HepG2 (cell line): ENCODE results near the gene CMKLR1. TPM values are rescaled to one million over a fixed set of nuclear protein-coding genes. Genes with fewer than 3 reads are reported as not detected.

Experiments
- ATAC-seq: fragments of 200-7000 bp; cut with Tn5 transposase; 3 replicates; pipeline ENCODE4 v1.9.1; 2020; ENCODE audit warnings: mild to moderate bottlenecking, moderate library complexity
- BruUV-seq: library from RNA; stranded (reverse); fragments of 400-500 nt; replicated peaks from 2 replicates; lab custom pipeline; 2021; lab: Mats Ljungman, UMichigan
- CTCF ChIA-PET: fragments of 300-600 bp; formaldehyde crosslinking; extraction: SDS; loops from one replicate; lab custom pipeline; 2021; ENCODE audit warnings: low total read pairs, inconsistent platforms, low intra/inter-chr PET ratio; lab: Yijun Ruan, JAX
- POLR2A ChIA-PET: fragments of 350-600 bp; sonication (Branson Sonifier 250); formaldehyde crosslinking; loops from one replicate; lab custom pipeline; 2020; ENCODE audit warnings: antibody characterized with exemption, inconsistent platforms; lab: Yijun Ruan, JAX
- DNase-seq: peaks from one replicate; pipeline ENCODE4 v3.0.0-alpha.2; 2015; ENCODE audit warnings: low spot score
- FAIRE-seq: peaks from 3 replicates; lab custom pipeline; 2011; peaks lifted over from hg19 to GRCh38; lab: Jason Lieb, UNC
- H2AFZ ChIP-seq: one replicate; pipeline ENCODE4 v1.6.1; 2011; ENCODE audit warnings: low read length, inconsistent platforms
- H3K27ac ChIP-seq: fragments of 300-600 bp; 3 replicates; pipeline ENCODE4 v1.8.0; 2011; ENCODE audit warnings: mixed run types, mild to moderate bottlenecking, mixed read lengths, low read length, inconsistent platforms; ENCODE audit not compliant: insufficient read depth; ENCODE audit errors: extremely low read length
- H3K27me3 ChIP-seq, 2 experiments: fragments of 200-600 bp in 1 of 2; 2 replicates in 1 of 2; 3 replicates in 1 of 2; pipeline versions ENCODE4 v1.6.0 to v1.8.0; 2011; ENCODE audit warnings: low read length in 2 of 2, mild to moderate bottlenecking in 2 of 2, moderate library complexity in 2 of 2, inconsistent platforms in 1 of 2; ENCODE audit not compliant: insufficient read depth in 2 of 2, control insufficient read depth in 1 of 2
- H3K36me3 ChIP-seq, 2 experiments: fragments of 200-600 bp in 1 of 2; replicated peaks in 1 of 2; 2 replicates in 1 of 2; 3 replicates in 1 of 2; pipeline versions ENCODE4 v1.5.1 to v1.8.0; 2011; ENCODE audit warnings: low read length in 2 of 2, inconsistent platforms in 1 of 2; ENCODE audit not compliant: insufficient read depth in 2 of 2, control insufficient read depth in 1 of 2
- H3K4me1 ChIP-seq: 2 replicates; pipeline ENCODE4 v1.5.1; 2012; ENCODE audit warnings: low read length, inconsistent platforms; ENCODE audit not compliant: insufficient read depth
- H3K4me2 ChIP-seq: 2 replicates; pipeline ENCODE4 v1.6.0; 2011; ENCODE audit warnings: low read depth, low read length, inconsistent platforms
- H3K4me3 ChIP-seq, 3 experiments: fragments of 200-600 bp in 1 of 3; sonication (generic), shearing (Covaris generic) in 1 of 3; replicated peaks in 1 of 3; 2 replicates each; pipeline ENCODE4 v1.5.1; 2011 to 2016; ENCODE audit warnings: low read length in 3 of 3, inconsistent platforms in 2 of 3, low read depth in 2 of 3, mild to moderate bottlenecking in 2 of 3, control low read depth in 1 of 3, mixed read lengths in 1 of 3; ENCODE audit not compliant: insufficient read depth in 1 of 3
- H3K79me2 ChIP-seq: one replicate; pipeline ENCODE4 v1.6.1; 2011; ENCODE audit warnings: low read length, inconsistent platforms; ENCODE audit not compliant: insufficient read depth
- H3K9ac ChIP-seq: 2 replicates; pipeline ENCODE4 v1.6.0; 2011; ENCODE audit warnings: mild to moderate bottlenecking, low read depth, low read length, inconsistent platforms; ENCODE audit not compliant: insufficient read depth
- H3K9me3 ChIP-seq: 2 replicates; pipeline ENCODE4 v1.5.1; 2012; ENCODE audit warnings: mild to moderate bottlenecking, low read length
- H4K20me1 ChIP-seq: 2 replicates; pipeline ENCODE4 v1.6.0; 2011; ENCODE audit warnings: inconsistent platforms, mild to moderate bottlenecking, low read length, moderate library complexity; ENCODE audit not compliant: insufficient read depth
- CBX5 ChIP-seq: sonication (generic); formaldehyde crosslinking; IDR thresholded peaks from 2 replicates; pipeline ENCODE4 v1.4.0; 2020; ENCODE audit warnings: missing genetic modification reagents, borderline replicate concordance
- CSRNP2 ChIP-seq: sonication (generic); formaldehyde crosslinking; conservative IDR thresholded peaks from 2 replicates; pipeline ENCODE4 v1.8.0; 2022; ENCODE audit warnings: low read depth, missing genetic modification reagents
- DNMT1 ChIP-seq: sonication (generic); formaldehyde crosslinking; IDR thresholded peaks from 2 replicates; pipeline ENCODE4 v1.5.1; 2020; ENCODE audit warnings: mild to moderate bottlenecking, missing genetic modification reagents
- MYC ChIP-seq: sonication (generic); formaldehyde crosslinking; IDR thresholded peaks from 2 replicates; pipeline ENCODE4 v1.9.0; 2021; ENCODE audit warnings: missing genetic modification reagents, borderline replicate concordance
- NR2C2 ChIP-seq: sonication (generic); formaldehyde crosslinking; IDR thresholded peaks from 2 replicates; pipeline ENCODE4 v1.4.0; 2020; ENCODE audit warnings: missing genetic modification reagents, mild to moderate bottlenecking, moderate library complexity, borderline replicate concordance
- PHF8 ChIP-seq: sonication (generic); formaldehyde crosslinking; IDR thresholded peaks from 2 replicates; pipeline ENCODE4 v1.5.0; 2020; ENCODE audit warnings: missing genetic modification reagents
- PPARG ChIP-seq: conservative IDR thresholded peaks from 2 replicates; pipeline ENCODE4 v1.6.1; 2016; ENCODE audit warnings: missing biosample characterization, missing genetic modification reagents
- SRY ChIP-seq: sonication (generic); formaldehyde crosslinking; IDR thresholded peaks from 2 replicates; pipeline ENCODE4 v1.8.0; 2022; ENCODE audit warnings: mild to moderate bottlenecking, missing genetic modification reagents
- ZIK1 ChIP-seq: sonication (generic); formaldehyde crosslinking; IDR thresholded peaks from 2 replicates; pipeline ENCODE4 v1.5.0; 2020; ENCODE audit warnings: mild to moderate bottlenecking, low read depth, missing genetic modification reagents, borderline replicate concordance
- ZNF275 ChIP-seq: sonication (generic); formaldehyde crosslinking; IDR thresholded peaks from 2 replicates; pipeline ENCODE4 v1.8.0; 2022; ENCODE audit warnings: missing genetic modification reagents, mild to moderate bottlenecking, inconsistent platforms, borderline replicate concordance
- ZNF564 ChIP-seq: sonication (generic); formaldehyde crosslinking; IDR thresholded peaks from 2 replicates; pipeline ENCODE4 v1.8.1; 2023; ENCODE audit warnings: mild to moderate bottlenecking, missing genetic modification reagents
- ZNF839 ChIP-seq: sonication (generic); formaldehyde crosslinking; IDR thresholded peaks from 2 replicates; pipeline ENCODE4 v1.4.0; 2020; ENCODE audit warnings: missing genetic modification reagents, mild to moderate bottlenecking, borderline replicate concordance
- WGBS: methylation state at CpG from one replicate; pipeline ENCODE4 v1.1.6; 2017; ENCODE audit warnings: low lambda C conversion rate; 5-methylcytosine and 5-hydroxymethylcytosine counted together
- in situ Hi-C: cut with HindIII; loops from 2 replicates; pipeline ENCODE4 v1.10.0; 2017; ENCODE audit warnings: low pct_unique_long_range_greater_than_20kb; ENCODE audit not compliant: extremely low pct_ligation_motif_present
- intact Hi-C: fragments of 100-400 bp; cut with micrococcal nuclease; formaldehyde crosslinking; loops from one replicate; pipeline ENCODE4 v1.10.0; 2022; ENCODE audit not compliant: unreplicated experiment
- polyA plus RNA-seq, 8 experiments: library from polyadenylated mRNA; depleted of rRNA in 3 of 8; stranded (reverse) in 7 of 8; unstranded in 1 of 8; fragments of >200 nt; fragmentation: Illumina TruSeq in 4 of 8; extraction: Trizol in 4 of 8; gene quantifications; 2 replicates each; pipeline versions ENCODE4 v1.2.1 to v1.2.3, GENCODE V29; 2011 to 2016; ENCODE audit warnings: low read depth in 4 of 8, missing spikeins in 1 of 8, mixed read lengths in 1 of 8; ENCODE audit not compliant: insufficient read depth in 1 of 8
- total RNA-seq, 5 experiments: library from RNA; depleted of rRNA; stranded (reverse); fragments of >200 nt; fragmentation: Illumina TruSeq; extraction: Trizol; gene quantifications; 2 replicates each; pipeline ENCODE4 v1.2.3, GENCODE V29; 2016; ENCODE audit warnings: low read depth in 1 of 5
- TF ChIP-seq, protein P1 (sequence below): sonication (generic); formaldehyde crosslinking; IDR thresholded peaks from 2 replicates; pipeline ENCODE4 v1.4.0; 2020; ENCODE audit warnings: missing genetic modification reagents
- TF ChIP-seq, protein P2 (sequence below): sonication (generic); formaldehyde crosslinking; IDR thresholded peaks from 2 replicates; pipeline ENCODE4; 2020; ENCODE audit warnings: missing genetic modification reagents, mild to moderate bottlenecking, borderline replicate concordance

The CMKLR1 gene
- total and polyA plus RNA-seq, 2 of the 13 experiments (the other 11 are each of a cell fraction or from before 2014, with no cell fraction given) = not detected

DNA sequence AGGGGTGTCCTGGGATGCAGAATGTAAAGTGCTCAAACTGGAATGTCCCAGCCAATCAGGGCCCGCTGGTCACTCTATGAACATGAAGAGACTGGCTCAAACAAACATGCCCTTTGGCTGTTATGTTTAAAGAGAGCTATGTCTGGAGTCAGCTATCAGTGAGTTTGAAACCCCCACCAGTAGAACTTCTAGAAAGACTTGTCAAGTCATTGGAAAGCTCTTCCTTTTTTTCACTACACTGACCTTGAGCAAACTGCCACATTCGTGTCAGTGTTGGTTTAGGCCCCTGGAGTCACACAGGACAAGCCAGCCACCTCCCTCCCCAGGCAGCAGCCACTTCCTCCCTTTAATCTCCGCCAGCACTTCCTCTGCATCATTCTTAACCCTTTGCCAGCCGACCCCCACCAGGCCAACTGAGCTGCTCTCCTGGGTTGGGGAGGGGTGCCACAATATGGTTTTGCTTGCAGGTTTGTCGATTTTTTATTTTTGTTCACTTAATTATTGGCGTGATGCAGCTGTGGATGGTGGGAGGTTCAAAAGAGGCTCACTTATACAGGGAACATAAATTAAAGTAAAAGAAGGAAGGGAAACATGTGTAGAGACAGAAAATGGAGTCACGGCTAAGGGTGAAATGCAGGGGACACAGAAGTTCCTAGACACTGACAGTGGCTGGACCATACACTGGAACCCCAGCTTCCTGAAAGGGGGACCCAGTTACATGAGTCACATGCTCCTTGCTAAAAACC is 25.3 kb downstream of the CMKLR1 start (continued):
- TF ChIP-seq NR2C2 = peak; percentile 41; the same call in 1 of the 2 replicates
- TF ChIP-seq PPARG (CRISPR knock-in tag) = peak; percentile 42; the same call in 1 of the 2 replicates

DNA sequence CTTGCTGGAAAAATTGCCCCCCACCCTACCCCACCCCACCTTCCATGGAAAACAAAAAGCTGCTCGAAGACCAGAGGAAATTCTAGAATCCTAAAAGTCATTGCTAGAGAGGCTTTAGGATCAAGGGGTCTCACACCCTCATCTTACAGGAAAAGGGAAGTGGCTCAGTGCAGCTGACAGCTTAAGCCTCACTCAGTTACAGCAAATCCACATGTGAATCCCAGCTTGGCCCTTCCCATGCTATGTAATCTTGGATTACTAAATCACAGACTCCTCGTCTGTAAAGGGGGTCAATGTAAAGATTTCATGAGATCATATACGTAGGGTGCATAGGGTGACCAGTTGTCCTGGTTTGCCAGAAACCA is 25.9 kb downstream of the CMKLR1 start:
- peak overlapping the region in 1 of 3 experiments; percentile 48; a peak in 2 of 6 replicates for H3K4me3 ChIP-seq
- no peaks in the 10 kb centered on the region for H3K79me2 ChIP-seq
- FAIRE-seq = no peak
- no peaks in the 10 kb centered on the region for H3K36me3 ChIP-seq
- H3K27ac ChIP-seq = peak overlapping the region; percentile 97
- H4K20me1 ChIP-seq = no peaks in the 10 kb centered on the region
- peaks cover 71% of the 10 kb centered on the region for H3K4me1 ChIP-seq
- no peaks in the 10 kb centered on the region for H3K9me3 ChIP-seq
- CTCF ChIA-PET = no interaction called here
- ATAC-seq = no peak; the same call in 2 of the 3 replicates
- H2AFZ ChIP-seq = no peak overlapping the region
- 0% methylated on average over 3 of the region's 3 CpGs for WGBS
- POLR2A ChIA-PET = interaction anchor here (1.0 to 1.7 kb wide), 2 partner anchors 9 to 17 kb away, joined by 3 to 4 read pairs; no protein-coding TSS in a partner anchor
- BruUV-seq = no TSS peak
- TF ChIP-seq ZNF839 (CRISPR knock-in tag) (no peak), MYC (no peak), DNMT1 (CRISPR knock-in tag) (no peak), CSRNP2 (CRISPR knock-in tag) (no peak), SRY (no peak), ZNF564 (peak; percentile 46; the same call in 1 of the 2 replicates), PHF8 (CRISPR knock-in tag) (0 out of 2 replicates have a peak, but pooled peaks have one; percentile 5), ZIK1 (CRISPR knock-in tag) (0 out of 2 replicates have a peak, but pooled peaks have one; percentile 12), CBX5 (no peak), ZNF275 (CRISPR knock-in tag) (0 out of 2 replicates have a peak, but pooled peaks have one; percentile 40)
- TF ChIP-seq, protein P1, sequence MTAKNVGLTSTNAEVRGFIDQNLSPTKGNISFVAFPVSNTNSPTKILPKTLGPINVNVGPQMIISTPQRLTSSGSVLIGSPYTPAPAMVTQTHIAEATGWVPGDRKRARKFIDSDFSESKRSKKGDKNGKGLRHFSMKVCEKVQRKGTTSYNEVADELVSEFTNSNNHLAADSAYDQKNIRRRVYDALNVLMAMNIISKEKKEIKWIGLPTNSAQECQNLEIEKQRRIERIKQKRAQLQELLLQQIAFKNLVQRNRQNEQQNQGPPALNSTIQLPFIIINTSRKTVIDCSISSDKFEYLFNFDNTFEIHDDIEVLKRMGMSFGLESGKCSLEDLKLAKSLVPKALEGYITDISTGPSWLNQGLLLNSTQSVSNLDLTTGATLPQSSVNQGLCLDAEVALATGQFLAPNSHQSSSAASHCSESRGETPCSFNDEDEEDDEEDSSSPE = 0 out of 2 replicates have a peak, but pooled peaks have one; percentile 11
- TF ChIP-seq, protein P2, sequence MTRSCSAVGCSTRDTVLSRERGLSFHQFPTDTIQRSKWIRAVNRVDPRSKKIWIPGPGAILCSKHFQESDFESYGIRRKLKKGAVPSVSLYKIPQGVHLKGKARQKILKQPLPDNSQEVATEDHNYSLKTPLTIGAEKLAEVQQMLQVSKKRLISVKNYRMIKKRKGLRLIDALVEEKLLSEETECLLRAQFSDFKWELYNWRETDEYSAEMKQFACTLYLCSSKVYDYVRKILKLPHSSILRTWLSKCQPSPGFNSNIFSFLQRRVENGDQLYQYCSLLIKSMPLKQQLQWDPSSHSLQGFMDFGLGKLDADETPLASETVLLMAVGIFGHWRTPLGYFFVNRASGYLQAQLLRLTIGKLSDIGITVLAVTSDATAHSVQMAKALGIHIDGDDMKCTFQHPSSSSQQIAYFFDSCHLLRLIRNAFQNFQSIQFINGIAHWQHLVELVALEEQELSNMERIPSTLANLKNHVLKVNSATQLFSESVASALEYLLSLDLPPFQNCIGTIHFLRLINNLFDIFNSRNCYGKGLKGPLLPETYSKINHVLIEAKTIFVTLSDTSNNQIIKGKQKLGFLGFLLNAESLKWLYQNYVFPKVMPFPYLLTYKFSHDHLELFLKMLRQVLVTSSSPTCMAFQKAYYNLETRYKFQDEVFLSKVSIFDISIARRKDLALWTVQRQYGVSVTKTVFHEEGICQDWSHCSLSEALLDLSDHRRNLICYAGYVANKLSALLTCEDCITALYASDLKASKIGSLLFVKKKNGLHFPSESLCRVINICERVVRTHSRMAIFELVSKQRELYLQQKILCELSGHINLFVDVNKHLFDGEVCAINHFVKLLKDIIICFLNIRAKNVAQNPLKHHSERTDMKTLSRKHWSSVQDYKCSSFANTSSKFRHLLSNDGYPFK (CRISPR knock-in tag) = 0 out of 2 replicates have a peak, but pooled peaks have one; percentile 9
- no peak for DNase-seq
- peak overlapping the region; percentile 68 for H3K9ac ChIP-seq
- in situ Hi-C loops = no loop called here
- peak overlapping the region; percentile 74 for H3K4me2 ChIP-seq
- 0 out of 5 replicates have a peak, but pooled peaks cover 0 to 1% of the 10 kb centered on the region in 2 experiments for H3K27me3 ChIP-seq
- intact Hi-C loops = loop anchor here (2.0 kb wide), 1 partner anchor 202 kb away; the partner anchor contains the start of gene FICD
